HL-60 (cell line): Measurements from ENCODE around the gene IL23R.

Experiments used
- DNase-seq, 2 experiments: peaks; one replicate each; pipeline ENCODE4 v3.0.0-alpha.2; 2010 to 2020; ENCODE audit warnings: low read depth in 1 of 2, low spot score in 1 of 2
- H3K27ac ChIP-seq: fragments of 250-450 bp; sonication (Bioruptor Pico); replicated peaks from 2 replicates; pipeline ENCODE4 v1.5.1; 2020; ENCODE audit warnings: mild to moderate bottlenecking, moderate library complexity
- H3K27me3 ChIP-seq: fragments of 250-450 bp; sonication (Bioruptor Pico); 2 replicates; pipeline ENCODE4 v1.5.1; 2021; ENCODE audit warnings: mild to moderate bottlenecking, moderate library complexity; ENCODE audit not compliant: insufficient read depth, poor library complexity, severe bottlenecking
- H3K4me3 ChIP-seq: replicated peaks from 2 replicates; pipeline ENCODE4 v1.5.1; 2011; ENCODE audit warnings: mild to moderate bottlenecking, control low read depth, low read length; ENCODE audit not compliant: insufficient read depth
- GABPA ChIP-seq: IDR thresholded peaks from 2 replicates; pipeline ENCODE4 v1.6.1; 2012; ENCODE audit warnings: low read depth
- POLR2AphosphoS5 ChIP-seq: IDR thresholded peaks from 2 replicates; pipeline ENCODE4 v1.6.1; 2012; ENCODE audit warnings: low read depth
- SPI1 ChIP-seq: IDR thresholded peaks from 2 replicates; pipeline ENCODE4 v1.6.1; 2012; ENCODE audit warnings: low read depth, mild to moderate bottlenecking, borderline replicate concordance
- TF ChIP-seq, protein P1 (sequence below): IDR thresholded peaks from 2 replicates; pipeline ENCODE4 v1.6.1; 2012; ENCODE audit warnings: low read depth; ENCODE audit not compliant: insufficient replicate concordance
- TF ChIP-seq, protein P2 (sequence below): IDR thresholded peaks from one replicate; pipeline ENCODE4 v1.5.1; 2011; ENCODE audit warnings: low read length, control low read depth, inconsistent platforms; ENCODE audit not compliant: insufficient read depth

IL23R gene

DNA sequence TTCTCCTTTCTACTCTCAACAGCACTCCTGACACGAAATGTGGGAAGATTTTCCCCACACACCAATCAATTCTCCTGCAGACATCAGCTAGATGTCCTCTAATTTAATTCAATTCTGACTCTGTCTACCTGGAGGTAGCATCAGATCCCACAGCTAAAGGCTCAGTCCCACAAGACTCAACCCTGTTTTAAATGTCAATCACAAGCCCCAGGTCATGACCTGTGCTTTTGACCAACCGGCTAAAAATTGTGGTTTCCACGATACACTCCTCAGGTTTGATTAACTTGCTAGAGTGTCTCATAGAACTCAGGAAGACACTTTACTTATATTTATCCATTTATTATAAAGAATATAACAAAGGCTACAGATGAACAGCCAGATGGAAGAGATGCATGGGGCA lies 27.4 kb downstream of the IL23R start:
- Histone ChIP-seq H3K27ac (no peak overlapping the region), H3K27me3 (no peaks in the 10 kb centered on the region), H3K4me3 (no peak overlapping the region)
- no peak for DNase-seq
- no peak for TF ChIP-seq POLR2AphosphoS5
- no peak for TF ChIP-seq GABPA
- TF ChIP-seq, protein P1, sequence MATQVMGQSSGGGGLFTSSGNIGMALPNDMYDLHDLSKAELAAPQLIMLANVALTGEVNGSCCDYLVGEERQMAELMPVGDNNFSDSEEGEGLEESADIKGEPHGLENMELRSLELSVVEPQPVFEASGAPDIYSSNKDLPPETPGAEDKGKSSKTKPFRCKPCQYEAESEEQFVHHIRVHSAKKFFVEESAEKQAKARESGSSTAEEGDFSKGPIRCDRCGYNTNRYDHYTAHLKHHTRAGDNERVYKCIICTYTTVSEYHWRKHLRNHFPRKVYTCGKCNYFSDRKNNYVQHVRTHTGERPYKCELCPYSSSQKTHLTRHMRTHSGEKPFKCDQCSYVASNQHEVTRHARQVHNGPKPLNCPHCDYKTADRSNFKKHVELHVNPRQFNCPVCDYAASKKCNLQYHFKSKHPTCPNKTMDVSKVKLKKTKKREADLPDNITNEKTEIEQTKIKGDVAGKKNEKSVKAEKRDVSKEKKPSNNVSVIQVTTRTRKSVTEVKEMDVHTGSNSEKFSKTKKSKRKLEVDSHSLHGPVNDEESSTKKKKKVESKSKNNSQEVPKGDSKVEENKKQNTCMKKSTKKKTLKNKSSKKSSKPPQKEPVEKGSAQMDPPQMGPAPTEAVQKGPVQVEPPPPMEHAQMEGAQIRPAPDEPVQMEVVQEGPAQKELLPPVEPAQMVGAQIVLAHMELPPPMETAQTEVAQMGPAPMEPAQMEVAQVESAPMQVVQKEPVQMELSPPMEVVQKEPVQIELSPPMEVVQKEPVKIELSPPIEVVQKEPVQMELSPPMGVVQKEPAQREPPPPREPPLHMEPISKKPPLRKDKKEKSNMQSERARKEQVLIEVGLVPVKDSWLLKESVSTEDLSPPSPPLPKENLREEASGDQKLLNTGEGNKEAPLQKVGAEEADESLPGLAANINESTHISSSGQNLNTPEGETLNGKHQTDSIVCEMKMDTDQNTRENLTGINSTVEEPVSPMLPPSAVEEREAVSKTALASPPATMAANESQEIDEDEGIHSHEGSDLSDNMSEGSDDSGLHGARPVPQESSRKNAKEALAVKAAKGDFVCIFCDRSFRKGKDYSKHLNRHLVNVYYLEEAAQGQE = no peak
- TF ChIP-seq, protein P2, sequence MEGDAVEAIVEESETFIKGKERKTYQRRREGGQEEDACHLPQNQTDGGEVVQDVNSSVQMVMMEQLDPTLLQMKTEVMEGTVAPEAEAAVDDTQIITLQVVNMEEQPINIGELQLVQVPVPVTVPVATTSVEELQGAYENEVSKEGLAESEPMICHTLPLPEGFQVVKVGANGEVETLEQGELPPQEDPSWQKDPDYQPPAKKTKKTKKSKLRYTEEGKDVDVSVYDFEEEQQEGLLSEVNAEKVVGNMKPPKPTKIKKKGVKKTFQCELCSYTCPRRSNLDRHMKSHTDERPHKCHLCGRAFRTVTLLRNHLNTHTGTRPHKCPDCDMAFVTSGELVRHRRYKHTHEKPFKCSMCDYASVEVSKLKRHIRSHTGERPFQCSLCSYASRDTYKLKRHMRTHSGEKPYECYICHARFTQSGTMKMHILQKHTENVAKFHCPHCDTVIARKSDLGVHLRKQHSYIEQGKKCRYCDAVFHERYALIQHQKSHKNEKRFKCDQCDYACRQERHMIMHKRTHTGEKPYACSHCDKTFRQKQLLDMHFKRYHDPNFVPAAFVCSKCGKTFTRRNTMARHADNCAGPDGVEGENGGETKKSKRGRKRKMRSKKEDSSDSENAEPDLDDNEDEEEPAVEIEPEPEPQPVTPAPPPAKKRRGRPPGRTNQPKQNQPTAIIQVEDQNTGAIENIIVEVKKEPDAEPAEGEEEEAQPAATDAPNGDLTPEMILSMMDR = no peak

DNA sequence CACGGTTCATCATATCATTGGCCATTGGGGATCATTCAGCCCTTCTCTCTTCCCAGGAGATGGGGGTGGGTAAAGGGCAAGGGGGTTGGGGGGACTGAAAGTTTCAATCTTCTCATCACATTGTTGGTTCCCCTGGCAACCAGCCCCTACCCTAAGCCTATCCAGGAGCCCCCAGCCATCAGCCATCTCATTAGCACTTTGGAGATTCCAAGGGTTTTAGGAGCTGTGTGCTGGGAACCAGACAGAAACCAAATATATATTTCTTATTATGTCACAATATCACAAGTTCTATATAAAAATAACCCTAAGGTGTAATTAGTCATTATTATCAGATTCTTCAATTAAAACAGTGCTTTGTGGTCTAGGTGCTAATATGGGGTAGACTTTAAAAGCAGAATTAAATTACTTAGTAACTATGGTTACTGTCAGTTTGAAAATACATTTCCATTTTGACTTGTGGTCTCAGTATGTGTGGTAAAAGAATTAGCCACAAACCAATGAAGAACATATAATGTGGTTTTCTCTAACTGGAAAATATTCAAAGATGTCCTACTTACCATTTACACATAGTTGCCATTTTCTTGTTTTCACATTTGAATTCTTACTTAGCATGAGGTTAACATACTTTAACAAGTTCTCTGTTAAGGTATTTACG lies 28.1 kb downstream of the IL23R start:
- Histone ChIP-seq H3K27me3 (no peaks in the 10 kb centered on the region), H3K4me3 (no peak overlapping the region), H3K27ac (no peak overlapping the region)
- no peak for TF ChIP-seq POLR2AphosphoS5
- no peak for TF ChIP-seq GABPA
- TF ChIP-seq, protein P2 = no peak
- TF ChIP-seq, protein P1 = no peak
- no peak for TF ChIP-seq SPI1
- DNase-seq = no peak

DNA sequence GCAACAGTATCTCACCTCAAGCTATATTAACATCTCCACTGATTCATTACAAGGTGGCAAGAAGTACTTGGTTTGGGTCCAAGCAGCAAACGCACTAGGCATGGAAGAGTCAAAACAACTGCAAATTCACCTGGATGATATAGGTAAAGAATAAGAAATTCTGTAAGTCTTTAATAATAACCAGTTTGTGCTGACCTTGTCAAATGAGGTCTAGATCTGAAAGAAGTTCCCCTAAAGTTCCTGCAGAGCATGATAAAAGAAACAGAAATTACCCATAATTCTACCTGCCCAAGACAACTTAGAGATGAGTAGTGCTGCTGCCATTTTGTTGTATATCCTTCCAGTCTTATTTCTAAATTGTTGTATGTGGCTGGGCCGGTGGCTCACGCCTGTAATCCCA lies 34.5 kb downstream of the IL23R start:
- TF ChIP-seq, protein P1 = no peak
- TF ChIP-seq, protein P2 = no peak
- TF ChIP-seq POLR2AphosphoS5 = no peak
- no peak overlapping the region for H3K4me3 ChIP-seq
- DNase-seq = no peak
- no peak overlapping the region for H3K27ac ChIP-seq
- H3K27me3 ChIP-seq = no peaks in the 10 kb centered on the region
